Adrenal gland (tissue), 12 donors: ENCODE results near the gene GAS2. TPM values are rescaled to one million over a fixed set of nuclear protein-coding genes. Genes with fewer than 3 reads are reported as not detected.
A peak's percentile ranks its signal among the peaks of the same experiment; 100 is the strongest.

Experiments
- DNase-seq, 7 donors: peaks; one replicate each; pipeline ENCODE4 v3.0.0-alpha.2; 2019 to 2020
- H3K27ac ChIP-seq, 5 donors: fragments of 200-600 bp; sonication (generic) in 4 of 5; 1 replicate in 3 of 5; 2 replicates in 2 of 5; pipeline versions ENCODE4 v1.5.1 to v1.8.0; 2016 to 2020; ENCODE audit warnings: mild to moderate bottlenecking in 1 of 5
- H3K27me3 ChIP-seq: fragments of 200-600 bp; 2 replicates; pipeline ENCODE4 v1.8.0; 2021
- H3K36me3 ChIP-seq, 2 donors: fragments of 200-600 bp; replicated peaks in 1 of 2; 1 replicate in 1 of 2; 2 replicates in 1 of 2; pipeline versions ENCODE4 v1.5.1 to v1.8.0; 2018 to 2022
- H3K4me1 ChIP-seq, 2 donors: fragments of 200-600 bp; replicated peaks in 1 of 2; 1 replicate in 1 of 2; 2 replicates in 1 of 2; pipeline versions ENCODE4 v1.5.1 to v1.8.0; 2018 to 2021
- H3K4me3 ChIP-seq, 4 donors: fragments of 200-600 bp; sonication (generic) in 3 of 4; one replicate each; pipeline ENCODE4 v1.5.1; 2016 to 2018
- H3K9me3 ChIP-seq, 3 donors: fragments of 200-600 bp; sonication (generic) in 1 of 3; replicated peaks in 1 of 3; 1 replicate in 2 of 3; 2 replicates in 1 of 3; pipeline versions ENCODE4 v1.5.1 to v1.8.0; 2016 to 2021
- CTCF ChIP-seq, 6 experiments: fragments of 450-650 bp in 4 of 6; fragments of 200-600 bp in 2 of 6; sonication (generic) in 1 of 6; IDR thresholded peaks; 1 replicate in 5 of 6; 2 replicates in 1 of 6; pipeline versions ENCODE4 v1.5.1 to v1.8.0; 2016 to 2021; ENCODE audit warnings: antibody characterized with exemption in 6 of 6, mild to moderate bottlenecking in 2 of 6, moderate library complexity in 1 of 6
- POLR2A ChIP-seq, 2 donors: fragments of 450-650 bp; IDR thresholded peaks; one replicate each; pipeline ENCODE4 v1.6.1; 2017; ENCODE audit warnings: antibody characterized with exemption in 2 of 2, mild to moderate bottlenecking in 2 of 2, moderate library complexity in 1 of 2
- WGBS, 4 donors: extraction: QIAGEN DNeasy Blood & Tissue Kit in 2 of 4; methylation state at CpG; one replicate each; pipeline versions ENCODE4 v1.1.5 to v1.1.7; 2013 to 2017; 5-methylcytosine and 5-hydroxymethylcytosine counted together
- intact Hi-C, 2 donors: fragments of 100-400 bp; cut with DNase I; formaldehyde crosslinking; loops; one replicate each; pipeline versions ENCODE4 v1.14.1 to v1.15.0; 2022 to 2023
- polyA plus RNA-seq, 3 donors: library from polyadenylated mRNA; stranded (reverse); fragments of 200-250 nt in 2 of 3; fragments of 350-450 nt in 1 of 3; fragmentation: Illumina TruSeq in 1 of 3; extraction: RNeasy Lipid Tissue Mini Kit (QIAGEN cat#74804) in 1 of 3; gene quantifications; one replicate each; pipeline ENCODE4 v1.2.3, GENCODE V29; 2013 to 2014
- total RNA-seq, 9 donors: library from RNA; depleted of rRNA in 4 of 9; stranded (reverse); fragments of >200 nt in 4 of 9; fragments of 120-200 nt in 1 of 9; fragmentation: NEBNext Ultra II Directional in 1 of 9; extraction: Animal tissue kit (Norgen Biotek cat#: 25700) in 1 of 9; gene quantifications; one replicate each; pipeline versions ENCODE4 v1.1.0 to v1.2.4, GENCODE V29; 2013 to 2023
- donor health status: healthy with polysubstance abuse.
- donor health status: Bipolar disorder and iron deficiency.
- donor health status: DM: yes; HTN: yes; CAD: no.
- donor health status: DM: no; HTN: no; CAD: no.
- donor health status: DM: no; HTN: no; CAD: no.
- donor health status: DM: yes; HTN: yes; CAD: no.

The GAS2 gene
- total and polyA plus RNA-seq, 12 donors = 0.56 to 14.8 (median 2.3) TPM

GRCh38 chr11:22830082-22830414, 163.6 kb downstream of the GAS2 start:
- TF ChIP-seq CTCF (IDR thresholded peaks at IDR 0.05) (no peak), POLR2A (IDR thresholded peaks at IDR 0.05) (no peak)
- no peaks in the 10 kb centered on the region for H3K27me3 ChIP-seq
- H3K9me3 ChIP-seq = no peaks in the 10 kb centered on the region
- H3K36me3 ChIP-seq = peaks cover 0 to 11% of the 10 kb centered on the region in 2 donors
- no peak for DNase-seq
- no peak overlapping the region for H3K27ac ChIP-seq
- H3K4me1 ChIP-seq = peaks cover 0 to 7% of the 10 kb centered on the region in 2 donors
- peak overlapping the region in 1 of 4 donors; percentile 85 for H3K4me3 ChIP-seq
- WGBS, 4 donors = 4 to 19% (median 16%) methylated on average over 4 of the region's 4 CpGs
- intact Hi-C loops = no loop called here

- Histone ChIP-seq H3K4me3 (no peak overlapping the region), H3K27ac (no peak overlapping the region), H3K9me3 (no peaks in the 10 kb centered on the region), H3K36me3 (no peaks in the 10 kb centered on the region), H3K27me3 (no peaks in the 10 kb centered on the region), H3K4me1 (peaks cover 0 to 7% of the 10 kb centered on the region in 2 donors)
- intact Hi-C loops = no loop called here
- TF ChIP-seq POLR2A (IDR thresholded peaks at IDR 0.05) (no peak), CTCF (IDR thresholded peaks at IDR 0.05) (no peak)
- 59 to 67% (median 63%) methylated on average over 3 of the region's 3 CpGs for WGBS, 4 donors
- no peak for DNase-seq
Observed at GRCh38 chr11:22832315-22833015, 166.1 kb downstream of the GAS2 start.

GRCh38 chr11:22846726-22847125, 180.3 kb downstream of the GAS2 start:
- Histone ChIP-seq H3K4me3 (no peak overlapping the region), H3K27ac (no peak overlapping the region), H3K9me3 (no peaks in the 10 kb centered on the region), H3K4me1 (no peaks in the 10 kb centered on the region), H3K27me3 (no peaks in the 10 kb centered on the region), H3K36me3 (no peaks in the 10 kb centered on the region)
- intact Hi-C loops = no loop called here
- TF ChIP-seq CTCF (IDR thresholded peaks at IDR 0.05) = no peak
- no peak for TF ChIP-seq POLR2A (IDR thresholded peaks at IDR 0.05)
- no peak for DNase-seq
- WGBS, 4 donors = 85 to 98% (median 90%) methylated on average over 1 of the region's 1 CpG

GRCh38 chr11:22851477-22851876, 185.1 kb downstream of the GAS2 start:
- no peak for DNase-seq
- no peaks in the 10 kb centered on the region for H3K36me3 ChIP-seq
- H3K27me3 ChIP-seq = no peaks in the 10 kb centered on the region
- TF ChIP-seq POLR2A (IDR thresholded peaks at IDR 0.05) = no peak
- TF ChIP-seq CTCF (IDR thresholded peaks at IDR 0.05) = no peak
- intact Hi-C loops = no loop called here
- H3K4me3 ChIP-seq = no peak overlapping the region
- no peak overlapping the region for H3K27ac ChIP-seq
- H3K4me1 ChIP-seq = no peaks in the 10 kb centered on the region
- peaks cover 0 to 4% (median 0%) of the 10 kb centered on the region in 3 donors for H3K9me3 ChIP-seq
